HG02885 (cell line): ENCODE measurements around the gene FAM76B.

Experiments used
- ATAC-seq: cut with Tn5 transposase; IDR thresholded peaks from one replicate; pipeline ENCODE4 v1.9.1; 2021; ENCODE audit warnings: mild to moderate bottlenecking; ENCODE audit not compliant: unreplicated experiment, poor library complexity

The FAM76B gene

DNA sequence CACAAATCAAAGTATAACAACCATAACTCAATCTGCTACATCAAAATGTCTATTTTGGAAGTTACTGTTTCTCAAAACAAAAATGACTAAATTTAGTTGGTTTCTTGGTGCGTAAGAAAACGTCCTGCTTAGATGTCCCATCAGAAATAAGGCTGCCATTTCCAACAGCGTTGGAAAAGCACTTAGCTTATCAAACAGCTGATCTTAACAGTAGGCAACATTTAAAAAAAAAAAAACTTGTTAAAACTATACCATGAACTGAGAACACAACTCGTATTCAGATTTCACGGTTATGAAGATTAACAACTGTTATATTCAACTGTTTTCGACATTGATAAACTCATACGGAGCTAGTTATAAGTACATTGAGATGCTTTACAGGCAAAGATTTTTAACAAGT is 3.1 kb upstream of the FAM76B start:
- no peak for ATAC-seq

DNA sequence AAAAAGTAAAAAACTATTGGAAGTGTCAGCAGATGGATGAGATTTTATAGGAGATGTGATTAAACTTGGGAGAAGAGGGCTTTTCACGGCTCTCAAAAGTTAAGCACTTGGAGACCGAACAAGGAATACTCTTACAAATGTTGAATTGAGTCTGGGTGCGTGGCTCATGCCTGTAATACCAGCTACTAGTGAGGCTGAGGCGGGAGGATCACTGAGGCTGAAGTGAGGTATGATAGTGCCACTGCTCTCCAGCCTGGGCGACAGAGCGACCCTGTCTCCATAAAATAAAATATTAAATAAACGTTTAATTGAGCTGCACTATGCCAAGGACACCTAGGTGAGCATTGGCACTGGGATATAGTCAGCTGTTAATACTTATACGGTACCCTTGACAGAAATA is 2.6 kb upstream of the FAM76B start:
- ATAC-seq = no peak

DNA sequence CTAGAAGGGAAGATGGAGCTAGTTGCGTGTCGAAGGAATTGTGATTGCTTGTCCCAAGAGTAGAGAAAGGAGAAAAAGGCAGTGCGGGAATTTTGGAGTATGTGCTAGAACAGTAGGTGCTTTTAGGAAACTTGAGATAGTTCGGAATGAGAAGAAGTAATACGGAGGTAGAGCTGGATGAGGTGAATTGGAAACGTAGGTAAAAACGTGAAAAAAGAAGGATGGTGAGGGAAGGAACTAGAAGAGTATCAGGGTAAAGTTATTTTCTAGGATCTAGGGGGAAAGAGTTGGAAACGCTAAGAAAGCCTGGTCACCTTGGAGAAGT is 2.1 kb upstream of the FAM76B start:
- no peak for ATAC-seq

DNA sequence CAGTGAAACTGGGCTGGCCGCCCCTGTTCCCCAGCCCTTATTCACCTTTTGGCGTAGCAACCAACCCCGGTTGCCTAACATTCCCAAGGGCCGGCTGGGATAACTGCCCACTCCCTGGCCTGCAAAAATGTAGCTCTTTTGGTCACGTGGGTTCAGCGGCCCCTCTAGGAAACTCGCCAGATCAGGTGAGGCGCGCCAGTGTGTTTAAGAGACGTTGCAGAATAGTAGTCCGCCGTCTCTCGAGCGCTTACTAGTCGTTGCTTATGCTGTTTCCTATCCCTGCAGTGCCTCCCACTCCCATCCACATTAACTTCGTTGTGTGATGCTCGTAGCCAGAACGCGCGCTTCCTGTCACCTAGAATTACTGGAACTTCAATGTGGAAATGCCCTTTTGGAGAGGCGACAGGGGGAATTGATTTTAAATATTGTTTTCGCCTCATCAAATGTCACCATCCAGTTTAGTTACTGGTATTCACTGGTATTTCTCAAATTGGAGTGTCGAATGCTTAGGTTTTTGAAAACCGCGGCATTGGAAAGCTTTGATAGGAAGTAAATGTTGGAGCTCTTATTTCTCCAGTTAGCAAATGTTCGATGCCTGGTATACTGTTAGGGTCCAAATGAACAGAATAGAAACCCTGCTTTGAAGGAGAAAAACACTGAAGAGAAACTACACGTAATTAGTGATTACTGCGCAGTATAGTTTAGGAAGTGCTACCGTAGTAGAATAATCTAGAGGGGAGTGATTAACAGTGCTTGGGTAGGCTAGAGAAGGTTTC is 1.5 kb upstream of the FAM76B start:
- ATAC-seq = peak; percentile 15

DNA sequence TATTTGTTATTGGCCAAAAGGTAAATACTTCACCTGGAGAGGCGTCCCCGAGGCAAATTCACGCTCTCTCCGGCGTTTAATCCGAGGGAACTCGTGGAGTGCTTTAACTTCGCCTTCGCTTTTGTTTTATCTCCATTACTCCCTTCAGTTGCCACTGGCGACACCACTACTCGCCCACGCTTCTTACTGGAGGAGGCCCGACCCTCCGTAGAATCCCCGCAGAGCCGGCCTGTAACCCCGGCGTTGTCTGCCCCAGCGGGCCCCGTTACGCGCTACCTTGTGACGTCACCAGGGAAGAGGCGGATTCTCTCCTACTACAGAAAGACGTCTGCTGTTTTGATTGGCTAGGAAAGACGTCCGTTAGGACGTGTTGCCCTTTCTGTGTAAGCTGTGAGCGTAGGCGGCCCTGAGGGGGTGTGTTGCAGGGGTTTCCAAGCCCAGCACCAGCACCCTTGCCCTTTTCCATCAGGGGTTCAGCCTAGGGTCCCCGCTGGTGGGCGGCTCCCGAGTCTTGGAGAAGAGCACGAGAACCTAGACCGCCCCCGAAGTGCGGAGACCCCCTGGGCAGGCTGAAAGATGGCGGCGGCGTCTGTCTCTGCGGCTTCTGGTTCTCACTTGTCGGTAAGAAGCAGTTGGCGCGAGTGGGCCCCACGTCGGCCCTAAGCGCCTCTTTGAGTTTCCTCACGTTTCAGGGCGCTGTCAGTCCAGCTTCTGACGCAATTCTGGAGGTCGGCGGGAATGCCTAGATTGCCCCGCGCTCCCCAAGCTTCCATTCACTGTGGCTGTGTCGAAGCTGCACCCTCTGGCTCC is 746 bp upstream of the FAM76B start, which contains the start of gene CEP57:
Gene CEP57, plus strand, starts transcription at position 376 of the 810 bp plus-strand sequence. Its CDS starts 201 bp downstream, at position 577.
- ATAC-seq = peak; percentile 69

DNA sequence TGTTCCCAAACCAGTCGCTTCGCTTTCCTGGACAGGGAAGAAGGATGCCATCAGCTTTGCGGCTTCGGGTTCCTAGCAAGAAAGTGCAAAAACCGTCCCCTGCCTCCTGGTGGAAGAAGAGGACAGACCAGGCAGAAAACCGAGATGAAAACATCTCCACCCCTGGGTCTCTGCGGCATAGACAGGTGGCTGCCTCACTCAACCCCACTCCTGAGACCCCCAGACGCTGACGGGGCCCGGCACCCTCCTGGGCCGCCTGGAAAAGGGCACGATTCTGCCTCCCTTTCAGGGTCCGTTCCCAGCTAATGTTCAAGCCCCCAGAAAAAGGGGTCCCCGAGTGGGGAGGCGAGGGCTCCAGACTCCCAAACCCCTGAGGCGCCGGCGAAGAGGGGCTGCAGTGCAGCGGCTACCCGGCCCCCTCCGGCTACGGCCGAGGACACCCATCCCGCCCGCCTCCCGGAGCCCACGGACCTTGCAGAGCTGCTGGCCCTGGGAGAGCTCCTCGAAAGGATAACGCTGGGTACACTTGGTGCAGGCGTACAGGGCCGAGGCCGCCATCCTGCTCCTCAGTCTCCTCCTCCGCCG is 569 bp downstream of the FAM76B start:
- ATAC-seq = no peak

DNA sequence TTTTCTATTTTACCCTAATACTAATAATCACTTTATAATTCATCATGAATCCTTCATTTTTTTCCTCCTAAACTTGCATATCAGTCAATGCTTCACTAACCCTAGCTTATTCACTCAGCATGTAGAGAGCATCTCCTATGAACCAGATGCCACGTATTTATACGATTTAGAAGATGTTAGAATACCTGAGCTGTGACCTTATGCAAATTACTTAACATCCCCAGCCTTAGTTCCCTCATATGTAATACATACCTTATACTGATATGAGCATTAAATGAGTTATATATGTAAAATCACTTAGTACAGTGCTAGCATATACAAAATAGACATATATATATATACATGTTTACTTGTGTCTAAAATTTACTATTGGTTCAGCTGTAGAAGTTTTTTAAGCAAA is 9.0 kb downstream of the FAM76B start:
- ATAC-seq = peak; percentile 45

DNA sequence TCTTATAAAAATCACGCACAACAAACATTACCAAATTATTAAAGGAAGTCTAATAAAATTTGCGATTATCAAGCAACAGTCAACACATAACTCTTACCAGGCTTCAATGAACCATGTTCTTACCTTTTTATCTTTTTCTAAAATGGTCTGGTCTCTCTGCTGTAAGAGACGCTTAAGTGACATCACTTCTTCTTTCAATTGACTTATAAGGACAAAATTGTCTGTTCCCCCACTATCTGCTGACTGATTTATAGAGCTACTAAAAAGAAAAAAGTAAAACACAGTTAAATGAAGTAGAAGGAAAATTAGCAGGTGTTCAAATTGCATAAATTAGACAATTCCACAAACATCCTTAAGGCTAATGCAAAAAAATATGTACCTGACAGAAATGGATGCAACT is 10.9 kb downstream of the FAM76B start:
- ATAC-seq = peak; percentile 72

DNA sequence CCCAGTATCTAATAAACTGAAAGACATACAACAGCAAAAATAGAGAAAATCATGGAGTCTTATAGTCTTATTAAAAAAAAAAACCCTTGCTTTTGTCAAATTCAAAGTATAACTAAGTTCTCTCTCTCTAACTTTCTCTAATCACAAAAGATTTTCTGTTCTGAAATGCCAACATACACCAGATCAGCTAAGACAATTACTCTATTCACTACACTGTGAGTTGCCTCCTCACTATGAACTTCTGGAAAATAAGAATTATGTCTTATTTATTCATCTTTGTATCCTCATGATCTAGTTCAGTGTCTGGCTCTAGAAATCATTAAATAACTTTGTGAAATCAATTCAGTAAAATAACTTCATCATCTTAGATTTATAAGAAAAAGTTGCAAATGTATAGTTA is 12.7 kb downstream of the FAM76B start:
- no peak for ATAC-seq

DNA sequence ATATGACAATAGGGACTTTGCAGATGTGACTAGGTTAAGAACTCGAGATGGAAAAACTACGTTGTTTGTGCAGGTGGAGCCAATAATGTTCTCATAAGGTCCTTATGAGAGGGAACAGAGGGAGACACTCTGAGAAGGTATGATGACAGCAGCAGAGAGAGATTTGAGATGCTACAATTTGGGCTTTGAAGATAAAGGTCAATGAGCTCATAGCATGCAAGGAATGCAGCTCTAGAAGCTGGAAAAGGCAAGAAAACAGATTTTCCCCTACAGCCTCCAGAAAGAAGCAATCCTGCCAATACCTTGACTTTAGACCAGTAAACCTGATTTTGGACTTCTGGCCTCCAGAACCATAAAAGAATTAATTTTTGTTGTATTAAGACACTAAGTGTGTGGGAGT is 21.1 kb downstream of the FAM76B start:
- no peak for ATAC-seq

DNA sequence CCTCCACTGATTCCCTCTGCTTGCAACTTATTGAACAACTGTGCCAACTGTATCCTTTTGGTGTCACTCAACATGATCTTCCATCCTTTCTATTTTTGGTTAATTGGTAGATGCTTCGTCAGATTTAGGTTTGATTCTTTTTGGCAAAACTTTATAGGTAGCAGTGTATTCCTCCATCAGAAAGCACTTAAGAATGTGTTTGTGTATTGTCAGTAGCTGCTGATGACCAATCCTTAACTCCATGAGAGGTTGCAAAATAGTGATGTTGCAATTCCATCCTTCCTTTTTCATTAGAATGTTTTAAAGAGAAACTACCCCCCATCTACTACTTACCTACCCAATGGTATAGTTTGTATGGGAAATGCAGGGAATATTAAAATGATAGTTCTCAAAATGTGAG is 22.1 kb downstream of the FAM76B start:
- ATAC-seq = no peak

DNA sequence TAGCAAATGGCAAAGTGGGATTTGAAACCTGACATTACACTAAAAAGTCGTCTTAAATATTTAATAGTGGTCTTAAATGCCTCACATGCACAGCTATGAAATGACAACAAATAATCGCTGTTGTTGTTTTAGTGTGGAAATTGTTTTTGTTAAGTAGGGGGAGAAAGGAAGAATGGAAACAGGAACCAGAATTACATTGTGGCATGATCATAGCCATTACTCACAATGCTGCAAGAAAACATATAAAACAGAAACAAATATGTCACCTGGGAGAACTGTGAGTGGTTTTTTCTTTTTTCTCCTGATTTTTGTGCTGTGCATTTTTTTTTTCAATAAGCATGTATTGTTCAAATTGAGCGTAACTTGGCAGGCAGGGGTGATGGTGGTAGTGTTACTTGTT is 22.9 kb downstream of the FAM76B start:
- ATAC-seq = no peak

DNA sequence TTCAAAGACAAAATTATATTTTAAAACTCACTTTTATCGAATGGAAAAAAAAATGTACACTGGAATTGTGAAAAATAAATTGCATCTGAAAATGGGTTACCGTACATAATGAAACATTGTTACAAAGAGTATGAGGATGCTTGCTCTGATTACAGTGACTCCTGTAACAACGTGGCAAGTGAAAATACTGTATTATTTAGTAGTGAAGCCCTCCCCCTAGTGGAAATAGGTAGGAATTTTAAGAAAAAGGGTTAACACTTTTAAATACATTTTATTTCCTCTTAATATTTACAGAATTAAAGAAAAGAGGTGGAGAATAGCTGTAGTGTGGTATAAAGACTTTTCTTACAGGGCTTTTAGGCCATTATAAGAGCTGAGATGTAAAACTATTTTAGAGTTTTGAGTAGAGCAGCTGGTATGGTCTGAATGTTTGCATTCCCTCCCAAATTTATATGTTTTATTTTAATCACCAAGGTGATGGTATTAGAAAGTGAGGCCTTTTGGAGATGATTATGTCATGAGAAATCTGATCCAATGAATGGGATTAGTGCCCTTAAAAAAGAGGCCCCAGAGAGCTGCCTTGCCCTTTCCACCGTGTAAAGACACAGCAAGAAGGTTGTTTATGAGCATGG is 25.2 kb downstream of the FAM76B start:
- ATAC-seq = peak; percentile 75

DNA sequence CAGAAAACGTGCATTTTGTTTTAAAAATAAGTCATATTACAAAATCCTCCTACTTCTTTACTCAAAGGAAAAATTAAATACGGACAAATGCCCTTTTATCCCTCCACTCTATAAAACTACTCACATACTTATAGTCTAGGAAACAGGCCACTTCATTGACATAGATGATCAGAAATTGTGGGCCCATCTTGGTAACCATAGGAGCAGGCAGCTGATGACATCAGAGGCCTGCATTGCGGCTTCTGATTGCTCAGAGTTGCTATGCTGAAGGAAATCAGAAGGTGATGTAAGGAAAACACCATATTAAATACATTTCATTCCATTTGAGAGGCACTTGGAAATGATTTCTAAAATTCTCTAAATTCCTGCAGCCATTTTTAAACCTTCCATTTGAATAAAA is 27.0 kb downstream of the FAM76B start:
- no peak for ATAC-seq

DNA sequence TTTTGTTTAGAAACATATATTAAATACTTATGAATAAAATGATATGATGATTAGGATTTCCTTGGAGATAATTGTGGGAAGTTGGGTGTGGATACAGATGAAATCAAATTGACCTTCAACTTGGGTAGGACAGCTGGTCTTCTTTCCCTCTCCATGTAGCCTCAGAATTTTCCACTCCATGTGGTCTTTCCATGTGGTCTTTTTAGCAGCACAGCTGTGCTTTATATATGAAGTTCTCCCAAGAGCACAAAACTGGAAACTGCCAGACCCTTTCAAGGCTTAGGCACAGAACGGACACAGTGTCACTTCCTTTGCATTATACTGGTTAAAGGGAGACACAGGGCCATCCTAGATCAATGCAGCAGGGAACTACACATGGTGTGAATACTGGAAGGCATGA is 28.6 kb downstream of the FAM76B start:
- no peak for ATAC-seq

DNA sequence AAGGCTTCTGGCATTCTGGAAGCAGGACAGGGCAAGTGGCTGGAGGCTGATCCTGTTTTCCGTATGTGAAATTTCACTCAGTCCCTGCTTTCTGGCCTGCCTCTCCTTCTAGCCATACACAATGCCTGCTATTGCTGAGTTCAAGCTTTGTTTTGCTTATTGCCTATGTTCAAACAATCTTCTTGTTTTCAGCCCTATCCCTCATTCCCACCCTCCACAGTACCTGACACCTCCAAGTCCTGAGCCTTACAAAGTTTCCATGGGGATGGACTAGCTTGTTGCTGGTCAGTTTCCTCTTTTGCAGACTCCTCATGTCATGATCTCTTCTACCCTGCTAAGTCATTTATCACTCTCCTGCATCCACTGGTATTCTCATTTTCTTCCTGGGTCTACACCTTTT is 38.1 kb downstream of the FAM76B start:
- ATAC-seq = no peak

DNA sequence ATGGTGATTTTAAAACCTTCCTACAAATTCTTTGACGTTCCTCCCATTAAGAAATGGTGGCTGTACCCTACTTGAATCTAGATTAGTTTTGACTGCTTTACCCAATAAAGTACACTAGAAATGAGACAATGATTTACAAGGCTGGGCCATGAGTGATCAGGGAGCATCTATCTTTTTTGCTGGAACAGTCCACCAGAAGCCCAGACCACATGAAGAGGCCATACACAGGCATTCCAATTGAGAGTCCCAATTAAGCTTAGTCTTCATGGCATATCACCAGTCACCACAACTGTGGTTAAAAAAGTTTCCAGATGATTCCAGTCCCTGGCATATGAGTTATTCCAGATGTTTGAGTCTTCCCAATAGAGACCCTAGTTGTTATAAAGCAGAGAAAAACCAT is 39.5 kb downstream of the FAM76B start:
- no peak for ATAC-seq

DNA sequence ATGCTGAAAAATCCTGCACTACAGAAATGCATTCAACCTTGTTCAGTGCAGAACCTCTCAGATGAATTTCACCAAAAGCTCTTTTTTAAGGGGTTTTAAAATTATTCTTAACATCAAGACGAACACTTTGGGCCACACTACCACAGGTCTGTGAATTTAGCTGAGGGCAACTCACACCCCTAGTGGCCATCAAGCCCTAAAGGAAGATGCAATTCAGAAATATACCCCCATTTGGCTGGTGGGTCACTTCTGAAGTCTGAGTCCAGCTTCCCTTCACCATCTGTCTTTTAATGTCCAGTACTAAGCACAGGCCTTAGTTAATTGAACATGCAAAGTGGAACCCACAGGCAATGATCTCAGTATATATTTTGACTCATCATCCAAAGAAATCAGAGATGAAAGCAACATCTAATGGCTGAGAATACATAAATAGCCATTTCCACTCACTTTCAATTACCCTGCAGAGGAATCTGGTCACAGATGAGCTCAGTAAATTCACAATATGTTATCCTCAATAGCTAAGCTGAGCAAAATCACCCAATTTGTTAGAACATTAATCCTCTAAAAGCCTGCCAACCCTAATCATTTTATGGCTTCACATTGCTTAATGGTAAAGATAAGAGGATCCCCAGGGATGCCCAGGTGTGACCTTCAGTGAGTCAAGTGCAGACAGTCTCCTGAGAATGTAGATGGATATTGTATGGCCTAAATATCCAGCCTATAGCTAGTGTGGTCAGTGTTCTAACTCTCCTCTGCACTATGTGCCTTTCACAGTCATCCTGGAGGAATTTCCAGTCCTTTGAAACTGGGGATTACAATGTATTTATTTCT is 50.3 kb downstream of the FAM76B start:
- ATAC-seq = no peak

DNA sequence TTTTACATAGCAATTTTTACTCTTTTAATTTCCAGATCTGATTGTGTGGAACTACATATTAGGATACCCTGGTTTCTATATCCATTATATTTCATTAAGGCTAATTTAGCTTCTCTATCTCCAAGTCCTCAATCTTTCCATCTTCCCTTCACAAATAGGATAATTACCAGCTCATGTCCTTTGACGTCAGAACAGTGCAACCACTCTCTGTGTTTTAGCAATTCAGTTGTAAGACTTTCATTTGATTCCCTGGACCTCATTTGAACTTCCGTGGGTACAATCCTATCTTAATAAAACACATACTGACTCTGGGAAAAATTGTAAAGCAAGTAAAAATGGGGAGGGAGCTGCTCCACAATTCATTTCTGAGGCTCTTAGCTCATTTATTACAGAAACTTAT is 52.8 kb downstream of the FAM76B start:
- no peak for ATAC-seq

DNA sequence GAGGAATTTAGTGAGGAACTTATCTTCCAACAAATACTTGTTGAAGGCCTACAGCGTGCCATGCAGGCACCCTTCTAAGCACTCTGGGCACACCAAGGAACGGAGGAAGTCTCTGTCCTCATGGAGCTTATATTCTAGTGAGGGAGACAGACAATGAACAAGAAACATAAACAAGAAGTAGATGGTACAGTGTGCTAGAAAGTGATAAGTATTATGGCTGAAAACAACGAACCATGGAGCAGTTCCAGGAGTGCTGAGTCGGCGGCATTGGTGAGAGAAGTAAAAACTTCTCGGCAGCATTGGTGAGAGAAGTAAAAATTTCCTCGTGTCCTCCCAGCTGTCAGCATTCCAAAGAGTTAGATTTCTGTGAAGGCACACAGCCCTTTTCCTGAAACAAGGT is 53.2 kb downstream of the FAM76B start:
- ATAC-seq = no peak
